ENCODE measurements around the gene SV2B. TPM values are rescaled to one million over a fixed set of nuclear protein-coding genes. Genes with fewer than 3 reads are reported as not detected.

SV2B gene
- total and polyA plus RNA-seq, 12 donors, result 0.16 to 7.5 (median 3.0) TPM

- 72 to 88% (median 78%) methylated on average over 6 of the region's 6 CpGs for WGBS, 4 donors
- Histone ChIP-seq H3K27ac (no peak overlapping the region), H3K9me3 (replicated peaks in 1 of 3) (no peaks in the 10 kb centered on the region), H3K4me3 (no peak overlapping the region), H3K36me3 (replicated peaks in 1 of 2) (no peaks in the 10 kb centered on the region), H3K27me3 (no peaks in the 10 kb centered on the region), H3K4me1 (replicated peaks in 1 of 2) (no peaks in the 10 kb centered on the region)
- intact Hi-C loops (cut with DNase I), result no loop called here
- no peak for TF ChIP-seq POLR2A (IDR thresholded peaks at IDR 0.05)
- TF ChIP-seq CTCF (IDR thresholded peaks at IDR 0.05), result no peak
- no peak for DNase-seq
These were observed 9.8 kb downstream of the SV2B start for GRCh38 chr15:91109885-91110284.

GRCh38 chr15:91110407-91110806, 10.3 kb downstream of the SV2B start:
- TF ChIP-seq POLR2A (IDR thresholded peaks at IDR 0.05) (no peak), CTCF (IDR thresholded peaks at IDR 0.05) (no peak)
- WGBS, 4 donors, result 78 to 93% (median 81%) methylated on average over 9 to 11 of the region's 11 CpGs
- H3K27me3 ChIP-seq, result no peaks in the 10 kb centered on the region
- no peak for DNase-seq
- H3K4me3 ChIP-seq, result no peak overlapping the region
- no peaks in the 10 kb centered on the region for H3K4me1 ChIP-seq (replicated peaks in 1 of 2)
- H3K36me3 ChIP-seq (replicated peaks in 1 of 2), result no peaks in the 10 kb centered on the region
- H3K9me3 ChIP-seq (replicated peaks in 1 of 3), result no peaks in the 10 kb centered on the region
- intact Hi-C loops (cut with DNase I), result no loop called here
- no peak overlapping the region for H3K27ac ChIP-seq

GRCh38 chr15:91113030-91113429, 13.0 kb downstream of the SV2B start:
- TF ChIP-seq CTCF (IDR thresholded peaks at IDR 0.05) (no peak), POLR2A (IDR thresholded peaks at IDR 0.05) (no peak)
- Histone ChIP-seq H3K27me3 (no peaks in the 10 kb centered on the region), H3K27ac (no peak overlapping the region), H3K4me3 (no peak overlapping the region), H3K36me3 (replicated peaks in 1 of 2) (no peaks in the 10 kb centered on the region), H3K9me3 (replicated peaks in 1 of 3) (no peaks in the 10 kb centered on the region), H3K4me1 (replicated peaks in 1 of 2) (no peaks in the 10 kb centered on the region)
- intact Hi-C loops (cut with DNase I), result no loop called here
- DNase-seq, result no peak
- WGBS, 4 donors, result 77 to 94% (median 87%) methylated on average over 6 of the region's 6 CpGs

GRCh38 chr15:91114301-91114700, 14.2 kb downstream of the SV2B start:
- Histone ChIP-seq H3K4me1 (replicated peaks in 1 of 2) (no peaks in the 10 kb centered on the region), H3K36me3 (replicated peaks in 1 of 2) (no peaks in the 10 kb centered on the region), H3K4me3 (no peak overlapping the region), H3K9me3 (replicated peaks in 1 of 3) (no peaks in the 10 kb centered on the region), H3K27me3 (no peaks in the 10 kb centered on the region), H3K27ac (no peak overlapping the region)
- DNase-seq, result no peak
- TF ChIP-seq CTCF (IDR thresholded peaks at IDR 0.05) (no peak), POLR2A (IDR thresholded peaks at IDR 0.05) (no peak)
- intact Hi-C loops (cut with DNase I), result no loop called here
- 78 to 84% (median 81%) methylated on average over 5 of the region's 5 CpGs for WGBS, 4 donors

Measured in adrenal gland (tissue), 12 donors.